ENCODE measurements around the gene GALNT2.

- no peak for TF ChIP-seq ZFP30 (CRISPR knock-in tag; IDR thresholded peaks at IDR 0.05)
- TF ChIP-seq CSRNP3 (CRISPR knock-in tag; IDR thresholded peaks at IDR 0.05): no peak
- no peak for TF ChIP-seq OSR1 (CRISPR knock-in tag; IDR thresholded peaks at IDR 0.05)
- no peak for TF ChIP-seq ISL1 (CRISPR knock-in tag; IDR thresholded peaks at IDR 0.05)
- no peak for TF ChIP-seq ARNTL (CRISPR knock-in tag; IDR thresholded peaks at IDR 0.05; ENCODE audit: borderline replicate concordance, low read depth)
Observed at GRCh38 chr1:230079199-230080024, 12.4 kb downstream of the GALNT2 start.
